K562 (cell line): ENCODE data around the gene SND1. TPM values are rescaled to one million over a fixed set of nuclear protein-coding genes. Genes with fewer than 3 reads are reported as not detected.

Experiments
- ATAC-seq: fragments of 200-7000 bp; cut with Tn5 transposase; 3 replicates; pipeline ENCODE4 v1.9.1; 2020; ENCODE audit warnings: moderate library complexity
- BruUV-seq: library from RNA; stranded (reverse); fragments of 400-500 nt; replicated peaks from 2 replicates; lab custom pipeline; 2021; lab: Mats Ljungman, UMichigan
- CTCF ChIA-PET: fragments of 300-600 bp; formaldehyde crosslinking; extraction: SDS; loops from one replicate; lab custom pipeline; 2021; ENCODE audit warnings: low intra/inter-chr PET ratio; lab: Yijun Ruan, JAX
- POLR2A ChIA-PET: fragments of 300-600, 350-650 bp; sonication (Branson Sonifier 250); formaldehyde crosslinking; extraction: SDS; loops from one replicate; lab custom pipeline; 2021; ENCODE audit warnings: antibody characterized with exemption, inconsistent platforms; lab: Yijun Ruan, JAX
- DNase-seq, 4 experiments: peaks; one replicate each; pipeline versions ENCODE4 v3.0.0 to v3.0.0-alpha.2; 2011 to 2018; ENCODE audit warnings: low spot score in 3 of 4, mixed read lengths in 3 of 4; ENCODE audit errors: extremely low read depth in 1 of 4
- FAIRE-seq: peaks from 2 replicates; lab custom pipeline; 2011; peaks lifted over from hg19 to GRCh38; lab: Jason Lieb, UNC
- H2AFZ ChIP-seq: 2 replicates; pipeline ENCODE4 v1.6.0; 2011; ENCODE audit warnings: low read depth, low read length, control low read depth, inconsistent platforms
- H3K27ac ChIP-seq: fragments of 200-600 bp; 3 replicates; pipeline ENCODE4 v1.8.0; 2011; ENCODE audit warnings: low read depth, mild to moderate bottlenecking, control low read depth, inconsistent platforms, low read length, moderate library complexity, mixed read lengths; ENCODE audit errors: extremely low read depth
- H3K27me3 ChIP-seq, 2 experiments: fragments of 300-600 bp in 1 of 2; 2 replicates in 1 of 2; 3 replicates in 1 of 2; pipeline versions ENCODE4 v1.6.0 to v1.8.0; 2011; ENCODE audit warnings: inconsistent platforms in 2 of 2, low read length in 2 of 2, mild to moderate bottlenecking in 1 of 2, mixed read lengths in 1 of 2, moderate library complexity in 1 of 2; ENCODE audit not compliant: control insufficient read depth in 2 of 2, insufficient read depth in 2 of 2
- H3K36me3 ChIP-seq: fragments of 300-600 bp; 3 replicates; pipeline ENCODE4 v1.8.0; 2011; ENCODE audit warnings: mild to moderate bottlenecking, low read length, inconsistent platforms; ENCODE audit not compliant: control insufficient read depth, insufficient read depth
- H3K4me1 ChIP-seq, 2 experiments: fragments of 200-600 bp in 1 of 2; replicated peaks in 1 of 2; 2 replicates in 1 of 2; 3 replicates in 1 of 2; pipeline versions ENCODE4 v1.5.1 to v1.8.0; 2011; ENCODE audit warnings: inconsistent platforms in 2 of 2, low read length in 2 of 2, mild to moderate bottlenecking in 1 of 2, mixed read lengths in 1 of 2, moderate library complexity in 1 of 2; ENCODE audit not compliant: control insufficient read depth in 2 of 2, insufficient read depth in 2 of 2
- H3K4me2 ChIP-seq: 2 replicates; pipeline ENCODE4 v1.6.1; 2011; ENCODE audit warnings: low read length, control low read depth, inconsistent platforms, mixed read lengths; ENCODE audit not compliant: insufficient read depth
- H3K4me3 ChIP-seq: fragments of 200-600 bp; sonication (generic), shearing (Covaris generic); 2 replicates; pipeline ENCODE4 v1.5.1; 2016; ENCODE audit warnings: control low read depth, inconsistent platforms
- H3K79me2 ChIP-seq: fragments of 200-600 bp; 3 replicates; pipeline ENCODE4 v1.8.0; 2011; ENCODE audit warnings: low read length, inconsistent platforms; ENCODE audit not compliant: control insufficient read depth, insufficient read depth
- H3K9ac ChIP-seq, 2 experiments: 2 replicates each; pipeline versions ENCODE4 v1.6.0 to v1.6.1; 2011; ENCODE audit warnings: low read depth in 2 of 2, low read length in 2 of 2, control low read depth in 1 of 2, inconsistent platforms in 1 of 2, mild to moderate bottlenecking in 1 of 2, mixed read lengths in 1 of 2; ENCODE audit not compliant: insufficient read depth in 1 of 2
- H3K9me1 ChIP-seq: one replicate; pipeline ENCODE4 v1.6.0; 2011; ENCODE audit warnings: inconsistent platforms, mild to moderate bottlenecking, low read length, moderate library complexity; ENCODE audit not compliant: control insufficient read depth, insufficient read depth
- H3K9me3 ChIP-seq: replicated peaks from 2 replicates; pipeline ENCODE4 v1.5.1; 2011; ENCODE audit warnings: low read depth, low read length, inconsistent platforms; ENCODE audit not compliant: control insufficient read depth, insufficient read depth
- H4K20me1 ChIP-seq: replicated peaks from 2 replicates; pipeline ENCODE4 v1.6.1; 2011; ENCODE audit warnings: low read length, inconsistent platforms, mixed read lengths; ENCODE audit not compliant: control insufficient read depth, insufficient read depth
- ETV1 ChIP-seq: fragments of 450-650 bp; conservative IDR thresholded peaks from 2 replicates; pipeline ENCODE4 v1.6.1; 2016; ENCODE audit warnings: missing genetic modification characterization, control low read depth, low read depth, missing compliant biosample characterization
- MTF1 ChIP-seq: fragments of 250-450 bp; sonication (Bioruptor Pico); IDR thresholded peaks from 2 replicates; pipeline ENCODE4 v1.9.0; 2021; ENCODE audit warnings: moderate library complexity, mild to moderate bottlenecking, inconsistent platforms, borderline replicate concordance
- SRF ChIP-seq, 2 experiments: fragments of 250-450, 450-650 bp in 1 of 2; sonication (Bioruptor Pico) in 1 of 2; sonication (generic) in 1 of 2; formaldehyde crosslinking; IDR thresholded peaks; 2 replicates each; pipeline versions ENCODE4 v1.5.0 to v1.5.1; 2020 to 2022; ENCODE audit warnings: mild to moderate bottlenecking in 1 of 2, missing genetic modification reagents in 1 of 2
- TFE3 ChIP-seq: fragments of 450-650 bp; formaldehyde crosslinking; IDR thresholded peaks from 2 replicates; pipeline ENCODE4 v1.4.0; 2020; ENCODE audit warnings: mild to moderate bottlenecking, mixed read lengths
- TOE1 ChIP-seq, 2 experiments: fragments of 450-650 bp in 1 of 2; sonication (generic) in 1 of 2; formaldehyde crosslinking in 1 of 2; IDR thresholded peaks; 2 replicates each; pipeline versions ENCODE4 v1.7.1 to v1.8.0; 2016 to 2022; ENCODE audit warnings: borderline replicate concordance in 2 of 2, mild to moderate bottlenecking in 2 of 2, antibody characterized with exemption in 1 of 2, inconsistent platforms in 1 of 2, low read depth in 1 of 2, missing genetic modification reagents in 1 of 2, moderate library complexity in 1 of 2
- ZNF133 ChIP-seq: fragments of 250-450 bp; sonication (Bioruptor Pico); IDR thresholded peaks from 2 replicates; pipeline ENCODE4 v1.4.0; 2020; ENCODE audit warnings: mild to moderate bottlenecking
- ZNF197 ChIP-seq: fragments of 200-800 bp; sonication (Bioruptor generic); IDR thresholded peaks from 2 replicates; pipeline ENCODE4 v1.6.1; 2016; ENCODE audit warnings: low read depth, missing genetic modification characterization, missing compliant biosample characterization
- ZNF23 ChIP-seq: fragments of 250-450 bp; sonication (Bioruptor Pico); IDR thresholded peaks from 2 replicates; pipeline ENCODE4 v1.4.0; 2020; ENCODE audit warnings: mild to moderate bottlenecking
- ZNF57 ChIP-seq: fragments of 450-650 bp; formaldehyde crosslinking; IDR thresholded peaks from 2 replicates; pipeline ENCODE4 v1.4.0; 2020; ENCODE audit warnings: mild to moderate bottlenecking, moderate library complexity
- ZNF785 ChIP-seq: fragments of 250-450 bp; sonication (Bioruptor Pico); IDR thresholded peaks from 2 replicates; pipeline ENCODE4 v1.4.0; 2020; ENCODE audit warnings: mild to moderate bottlenecking
- WGBS: fragments of 100-300 bp; shearing (Covaris generic); methylation state at CpG from one replicate; pipeline ENCODE4 v1.1.6; 2016; ENCODE audit warnings: low coverage, mixed read lengths; ENCODE audit not compliant: insufficient coverage; ENCODE audit errors: missing lambda C conversion rate; 5-methylcytosine and 5-hydroxymethylcytosine counted together
- in situ Hi-C: fragments of 300-500 bp; cut with MboI; formaldehyde crosslinking; loops from 4 replicates; pipeline ENCODE4 v1.15.0; 2018; ENCODE audit warnings: inconsistent platforms, mixed read lengths
- intact Hi-C: fragments of 100-400 bp; cut with micrococcal nuclease; formaldehyde crosslinking; loops from 2 replicates; pipeline ENCODE4 v1.14.2; 2022
- polyA plus RNA-seq, 8 experiments: library from polyadenylated mRNA; depleted of rRNA in 4 of 8; stranded (reverse) in 5 of 8; unstranded in 3 of 8; fragments of >200 nt; fragmentation: Nextera tagmentation in 2 of 8; fragmentation: Illumina TruSeq in 1 of 8; extraction: Ambion mirVana in 2 of 8; extraction: Trizol in 1 of 8; gene quantifications; 2 replicates each; pipeline versions ENCODE4 v1.2.1 to v1.2.3, GENCODE V29; 2011 to 2014; ENCODE audit warnings: inconsistent platforms in 1 of 8, missing spikeins in 1 of 8
- total RNA-seq, 7 experiments: library from RNA; depleted of rRNA in 6 of 7; stranded (reverse); fragments of >200 nt in 6 of 7; fragmentation: Illumina TruSeq in 2 of 7; extraction: Trizol in 2 of 7; gene quantifications; 2 replicates each; pipeline versions ENCODE4 v1.2.1 to v1.2.3, GENCODE V29; 2011 to 2021; ENCODE audit warnings: low replicate concordance in 1 of 7

Gene SND1
- total and polyA plus RNA-seq, 9 of the 15 experiments (the other 6 are each of a cell fraction or from before 2014, with no cell fraction given), result 46.5 to 307 (median 191) TPM

- ATAC-seq (no peak), FAIRE-seq (no peak), DNase-seq (no peak)
- ChIA-PET CTCF (no interaction called here), POLR2A (interaction anchor here (2.0 kb wide), 1 partner anchor 11 kb away, joined by 6 read pairs; no protein-coding TSS in a partner anchor)
- WGBS, result 98% methylated on average over 4 of the region's 4 CpGs
- TF ChIP-seq ZNF197 (CRISPR knock-in tag) (no peak), ETV1 (tag) (no peak), TFE3 (CRISPR knock-in tag) (no peak), MTF1 (CRISPR knock-in tag) (no peak), ZNF23 (CRISPR knock-in tag) (no peak), ZNF57 (CRISPR knock-in tag) (no peak), SRF (CRISPR knock-in tag; IDR thresholded peaks at IDR 0.05) (no peak), ZNF133 (no peak), ZNF785 (CRISPR knock-in tag) (no peak), TOE1 (IDR thresholded peaks at IDR 0.05; ENCODE audit: borderline replicate concordance) (no peak), TOE1 (CRISPR knock-in tag; IDR thresholded peaks at IDR 0.05; ENCODE audit: borderline replicate concordance, low read depth) (no peak)
- no peak overlapping the region for H3K27ac ChIP-seq
- H3K4me2 ChIP-seq, result no peak overlapping the region
- H3K4me3 ChIP-seq, result no peak overlapping the region
- BruUV-seq, result no TSS peak
- H3K9me1 ChIP-seq, result peaks cover under 1% of the 10 kb centered on the region
- peaks cover 89% of the 10 kb centered on the region for H3K79me2 ChIP-seq
- no peaks in the 10 kb centered on the region for H3K27me3 ChIP-seq
- H3K9me3 ChIP-seq, result no peaks in the 10 kb centered on the region
- peaks cover 14 to 17% of the 10 kb centered on the region in 2 experiments for H3K4me1 ChIP-seq
- in situ Hi-C loops, result no loop called here
- peaks cover 17% of the 10 kb centered on the region; the same call in 2 of the 3 replicates for H3K36me3 ChIP-seq
- H3K9ac ChIP-seq, result no peak overlapping the region
- H4K20me1 ChIP-seq, result peaks cover 33% of the 10 kb centered on the region
- no peak overlapping the region for H2AFZ ChIP-seq
- intact Hi-C loops, result no loop called here
These were observed 141.6 kb downstream of the SND1 start for GRCh38 chr7:127793582-127793981.
